HG02588 (cell line): Measurements from ENCODE around the gene NME7.

ENCODE experiments used
- ATAC-seq: cut with Tn5 transposase; IDR thresholded peaks from one replicate; pipeline ENCODE4 v1.9.1; 2021; ENCODE audit warnings: mild to moderate bottlenecking, moderate library complexity; ENCODE audit not compliant: unreplicated experiment

Gene NME7

DNA sequence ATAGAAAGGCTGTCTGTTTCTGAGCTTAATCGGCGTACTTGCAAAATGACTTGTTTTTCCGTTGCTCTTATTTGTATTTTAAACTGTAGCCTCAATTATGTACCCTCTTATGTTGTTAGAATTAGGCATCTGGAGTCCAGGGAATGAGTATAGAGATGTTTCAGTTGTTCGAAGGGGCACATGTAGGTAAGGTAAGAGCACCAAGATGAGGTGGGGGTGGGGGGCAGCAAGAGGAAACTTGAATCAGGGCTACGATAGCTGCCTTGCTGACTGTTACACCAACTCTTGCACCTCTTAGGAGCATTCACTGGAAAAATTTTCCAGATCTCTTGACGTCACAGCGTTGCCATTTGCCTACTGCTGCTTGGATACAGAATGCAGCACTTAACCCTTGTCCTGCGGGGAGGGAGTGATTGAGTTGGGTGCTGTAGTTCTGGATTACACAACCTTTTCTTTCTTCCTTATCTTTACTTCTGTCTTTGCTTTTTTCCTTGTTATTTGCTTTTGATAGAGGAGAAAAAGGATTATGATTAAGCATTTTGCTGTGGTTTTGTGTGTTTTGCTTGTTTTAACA, 257.9 kb downstream of the NME7 start:
- ATAC-seq = no peak

DNA sequence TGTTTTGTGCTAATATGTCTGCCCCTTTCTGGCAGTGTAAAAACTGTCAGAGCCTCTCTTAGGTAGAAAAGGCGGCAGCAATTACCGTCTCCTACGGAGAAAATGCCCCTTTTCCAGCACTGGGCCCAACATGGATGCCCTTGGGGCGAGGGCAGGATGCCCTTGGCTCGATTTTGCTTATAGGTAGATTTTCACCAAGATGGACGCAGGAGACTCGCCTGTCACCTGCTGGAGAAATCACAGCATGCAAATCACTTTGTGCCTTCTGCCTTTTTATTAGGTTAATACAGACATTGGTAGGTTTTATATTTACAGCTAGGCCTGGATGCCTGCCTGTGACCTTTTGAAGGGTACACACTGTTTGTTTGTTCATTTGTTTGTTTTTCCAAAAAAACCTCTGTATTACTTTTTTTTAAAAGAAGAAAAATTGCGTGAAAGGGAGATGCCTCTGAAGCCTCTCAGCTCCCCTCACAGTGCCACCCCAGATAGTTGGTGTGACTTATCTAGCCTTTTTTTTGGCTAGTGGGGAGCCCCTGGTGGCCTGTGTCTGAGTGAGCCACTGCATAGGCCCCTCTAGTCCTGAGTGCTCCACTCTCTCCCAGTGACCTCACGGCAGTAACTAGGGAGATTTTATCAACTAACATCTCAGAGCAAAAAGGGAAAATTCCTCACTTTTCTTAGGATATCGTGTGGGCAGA, 258.6 kb downstream of the NME7 start:
- no peak for ATAC-seq

DNA sequence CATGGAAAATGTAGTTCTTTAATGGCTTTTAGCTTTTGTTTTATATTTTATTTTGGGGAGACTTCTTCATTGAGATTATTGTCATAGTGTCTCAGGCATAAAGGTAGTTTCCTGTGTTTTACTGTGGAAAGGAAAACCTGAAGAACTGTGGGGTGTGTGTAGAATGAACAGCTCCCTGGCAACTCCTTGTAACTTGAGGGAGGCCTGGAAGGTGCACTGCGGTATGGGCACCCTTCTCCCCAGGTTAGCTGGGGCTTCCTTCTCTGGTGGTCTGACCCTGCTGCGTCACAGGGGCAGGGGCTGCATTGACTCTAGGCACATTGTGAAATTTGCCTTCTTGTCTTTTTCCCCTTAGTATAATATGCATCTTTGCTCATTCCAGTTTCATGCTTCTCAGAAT, 259.4 kb downstream of the NME7 start:
- ATAC-seq = no peak

DNA sequence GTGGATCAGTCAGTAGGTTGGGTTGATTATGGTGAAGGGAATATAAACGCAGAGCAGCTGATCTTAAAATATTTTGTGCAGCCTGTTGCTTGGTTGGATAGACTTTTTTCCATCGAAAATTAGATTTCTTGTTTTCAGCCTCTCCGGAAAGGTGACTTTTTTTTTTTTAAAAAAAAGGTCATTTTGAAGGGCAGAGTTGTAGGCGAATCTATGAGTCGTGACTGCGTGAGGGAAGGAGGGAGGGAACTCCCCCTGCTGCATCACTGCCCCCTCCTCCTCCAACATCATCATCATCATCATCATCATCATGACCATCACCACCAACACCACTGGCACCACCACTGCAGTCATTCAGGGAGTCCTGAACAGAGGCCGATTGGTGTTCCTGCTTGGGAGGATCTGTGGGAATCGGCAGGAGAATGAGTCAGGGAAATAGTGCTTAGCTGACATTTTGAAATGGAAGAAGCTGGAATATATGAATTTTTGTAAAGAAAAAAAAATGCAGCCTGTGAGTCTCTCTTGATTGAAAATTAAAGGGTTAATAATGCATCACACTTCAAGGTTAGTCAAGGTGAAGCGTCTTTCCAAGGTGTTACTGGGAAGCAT, 259.9 kb downstream of the NME7 start:
- no peak for ATAC-seq

DNA sequence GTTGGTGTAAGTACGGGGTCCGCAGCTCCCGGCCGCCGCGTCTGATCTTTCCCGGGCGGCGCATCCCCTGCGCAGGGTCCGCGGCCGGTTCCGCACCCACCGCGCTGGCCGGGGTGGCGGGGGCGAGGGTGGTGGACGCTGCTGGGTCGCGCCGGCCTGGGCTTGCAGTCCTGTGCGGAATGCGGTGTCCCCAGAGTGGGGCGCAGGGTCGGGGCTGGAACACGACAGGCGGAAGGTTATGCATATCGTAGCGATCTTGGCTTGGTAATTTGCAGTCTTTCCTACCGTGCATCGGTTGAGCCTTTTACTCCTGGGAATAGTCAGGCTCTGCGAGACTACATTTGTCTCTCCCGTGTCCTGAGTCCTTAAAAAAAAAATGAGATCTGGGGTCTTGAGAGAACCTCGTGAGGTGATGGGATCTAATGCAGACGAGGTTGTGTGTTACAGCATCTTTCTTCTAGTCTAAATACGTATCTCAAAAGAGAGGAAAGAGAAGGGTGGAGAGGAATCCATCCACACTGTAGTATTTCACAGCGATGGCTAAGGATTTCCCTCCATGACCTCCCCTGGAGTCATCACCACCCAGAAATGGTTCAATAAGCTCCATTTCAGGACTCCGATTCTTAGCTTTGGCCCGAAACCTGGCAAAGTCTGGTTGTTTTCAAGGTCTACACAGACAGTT, 260.5 kb downstream of the NME7 start:
- ATAC-seq = no peak

DNA sequence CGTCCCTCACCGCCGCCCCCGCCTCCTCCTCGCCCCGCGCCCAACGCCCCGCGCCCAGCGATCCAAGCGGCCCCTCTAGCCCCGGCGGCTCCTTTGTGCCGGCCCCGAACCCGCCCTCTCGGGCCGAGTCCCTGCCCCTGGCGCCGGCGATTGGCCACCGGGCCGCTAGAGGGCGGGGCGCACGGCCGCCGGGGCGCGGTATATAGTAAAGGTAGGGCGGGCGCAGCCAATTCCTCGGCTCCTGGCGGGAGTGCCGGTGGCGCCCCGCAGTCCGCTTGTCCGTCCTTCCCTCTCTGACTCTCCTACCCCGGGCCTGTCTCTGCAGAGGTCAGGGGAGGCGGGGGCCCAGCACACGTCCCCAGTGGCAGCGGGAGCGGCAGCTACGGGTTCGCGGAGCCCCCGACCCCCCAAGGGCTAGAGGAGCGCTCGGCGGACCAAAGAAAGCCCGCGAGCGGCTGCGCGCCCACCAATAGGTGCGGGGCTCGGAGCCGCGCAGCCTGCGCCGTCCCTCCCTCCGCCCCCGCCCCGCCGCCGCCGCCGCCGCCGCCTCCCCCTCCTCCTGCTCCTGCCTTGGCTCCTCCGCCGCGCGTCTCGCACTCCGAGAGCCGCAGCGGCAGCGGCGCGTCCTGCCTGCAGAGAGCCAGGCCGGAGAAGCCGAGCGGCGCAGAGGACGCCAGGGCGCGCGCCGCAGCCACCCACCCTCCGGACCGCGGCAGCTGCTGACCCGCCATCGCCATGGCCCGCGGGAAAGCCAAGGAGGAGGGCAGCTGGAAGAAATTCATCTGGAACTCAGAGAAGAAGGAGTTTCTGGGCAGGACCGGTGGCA, 261.3 kb downstream of the NME7 start, which contains the start of gene ATP1B1:
TSS of gene ATP1B1 (plus strand) at position 596 of the 826 bp plus-strand sequence. CDS start at position 736, 140 bp downstream.
- peak; percentile 86 for ATAC-seq

DNA sequence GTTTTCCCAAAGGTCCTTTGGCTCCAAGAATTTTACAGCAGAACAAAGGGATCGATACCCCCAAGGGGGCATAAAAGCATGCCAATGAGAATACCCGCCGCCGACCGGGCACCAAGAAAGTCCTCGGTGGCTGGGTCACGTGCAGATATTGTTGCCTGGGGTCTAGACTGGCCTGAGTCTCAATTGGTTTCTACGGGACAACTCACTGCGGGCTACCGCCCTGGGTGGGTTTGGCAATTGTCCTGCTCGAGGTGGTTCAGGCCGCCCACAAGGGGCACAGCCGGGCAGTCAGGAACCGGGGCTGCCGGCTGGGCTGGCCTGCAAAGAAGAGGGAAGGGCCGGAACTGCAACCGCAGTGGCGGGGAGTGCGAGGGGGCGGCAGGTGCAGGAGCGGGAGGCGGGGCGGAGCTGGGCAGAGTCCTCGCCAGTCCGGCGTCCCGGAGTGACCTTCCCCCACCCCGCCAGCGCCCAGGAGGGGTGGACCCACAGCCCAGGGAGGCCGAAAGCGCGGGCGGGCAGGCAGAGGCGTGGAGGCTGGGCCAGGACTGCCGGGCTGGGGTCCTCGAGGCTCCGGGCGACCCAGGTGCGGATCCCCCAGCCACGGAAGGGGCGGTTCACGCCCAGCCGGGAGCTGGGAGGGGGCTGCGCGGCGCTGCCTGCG, 262.0 kb downstream of the NME7 start:
- peak; percentile 39 for ATAC-seq

DNA sequence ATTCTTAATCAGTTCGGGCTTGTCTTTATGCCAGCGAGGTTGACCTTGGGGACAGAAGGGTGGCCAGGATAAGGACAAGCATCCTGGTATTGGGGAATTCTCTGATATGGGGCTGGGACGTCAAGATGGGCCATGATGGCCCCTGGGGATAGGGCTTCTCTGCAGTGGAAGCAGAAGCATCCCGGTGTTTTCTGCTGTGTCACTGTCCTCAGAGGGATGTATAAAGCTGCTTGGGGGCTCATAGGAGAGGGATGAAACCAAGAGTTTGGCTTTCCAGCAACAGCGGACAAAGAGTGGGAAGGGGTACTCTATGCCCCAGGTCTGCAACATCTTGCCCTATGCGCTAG, 262.5 kb downstream of the NME7 start:
- no peak for ATAC-seq

DNA sequence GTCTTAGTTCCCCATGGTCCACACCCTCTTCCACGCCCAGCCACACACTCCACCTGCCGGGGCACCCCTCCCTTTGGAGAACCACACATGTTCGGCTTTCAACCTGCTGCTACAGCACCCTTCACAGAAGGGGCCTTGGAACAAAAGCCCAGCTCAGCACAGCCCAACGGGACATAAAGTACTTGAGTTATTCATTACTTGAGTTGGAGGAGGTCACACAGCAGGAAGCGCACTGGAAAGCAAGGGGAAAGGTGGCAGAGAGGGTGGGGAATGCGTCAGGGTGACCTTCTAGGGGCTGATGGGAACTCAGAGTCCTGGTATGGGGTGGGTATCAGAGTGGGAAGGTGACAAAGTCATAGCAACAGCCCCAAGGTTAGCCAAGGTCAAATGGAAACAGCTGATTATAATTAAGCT, 264.1 kb downstream of the NME7 start:
- ATAC-seq = no peak

DNA sequence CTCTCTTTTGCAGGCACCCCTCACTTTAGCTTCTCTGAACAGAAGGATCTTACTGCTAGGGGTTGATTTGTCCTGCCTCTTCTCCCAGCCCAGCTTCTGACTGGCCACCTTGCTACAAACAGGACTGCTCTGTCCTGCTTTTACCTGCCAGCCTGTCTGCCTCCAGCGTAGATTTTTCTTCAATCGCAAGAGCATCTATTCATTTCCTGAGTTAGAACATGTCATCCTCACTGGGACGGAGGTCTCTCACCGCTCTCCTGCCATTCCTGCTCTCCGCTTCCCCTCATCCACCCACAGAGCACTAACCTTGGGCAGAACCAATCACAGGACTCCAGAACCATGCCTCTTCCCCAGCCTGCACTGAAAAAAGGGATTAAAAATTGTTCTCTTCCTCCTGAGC, 264.6 kb downstream of the NME7 start:
- no peak for ATAC-seq

DNA sequence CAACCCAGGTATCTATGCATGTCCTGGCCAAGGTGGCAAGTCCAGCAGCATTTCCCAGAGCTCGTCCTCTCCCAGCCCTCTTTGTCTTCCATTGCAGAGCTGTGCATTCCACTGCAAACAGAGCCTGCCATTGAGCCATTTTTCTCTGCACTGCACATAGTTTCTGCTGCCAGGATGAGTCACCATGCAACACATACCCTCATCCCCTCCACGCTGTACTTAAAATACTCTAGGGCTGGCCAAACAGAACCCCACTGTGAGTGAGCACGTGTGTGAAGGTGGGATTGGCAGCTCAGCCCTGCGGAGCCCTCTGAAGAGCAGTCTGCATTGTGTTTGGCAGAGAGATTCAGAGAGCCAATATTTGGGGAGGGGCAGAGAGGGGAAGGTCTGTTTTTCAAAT, 265.0 kb downstream of the NME7 start:
- ATAC-seq = no peak

DNA sequence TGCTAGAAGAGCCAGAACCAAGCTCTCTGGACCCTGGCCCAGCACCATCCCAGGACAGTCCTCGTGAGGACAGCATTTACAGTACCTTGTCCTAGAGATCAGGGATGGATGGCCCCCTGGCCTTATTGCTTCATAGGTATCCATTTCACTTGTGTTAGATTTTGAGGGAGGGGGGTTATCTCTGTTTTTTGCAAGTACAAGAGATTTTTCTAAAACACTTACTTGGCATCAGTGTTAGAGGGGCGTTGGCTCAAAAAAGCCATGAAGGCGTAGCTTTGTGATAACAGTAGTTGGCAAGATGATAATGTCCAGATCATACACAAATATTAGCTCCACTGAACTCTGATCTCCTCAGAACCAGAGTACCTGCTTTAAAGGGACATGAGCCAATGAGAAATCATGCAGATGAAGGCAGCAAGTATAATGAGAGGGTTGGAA, 266.9 kb downstream of the NME7 start:
- no peak for ATAC-seq

DNA sequence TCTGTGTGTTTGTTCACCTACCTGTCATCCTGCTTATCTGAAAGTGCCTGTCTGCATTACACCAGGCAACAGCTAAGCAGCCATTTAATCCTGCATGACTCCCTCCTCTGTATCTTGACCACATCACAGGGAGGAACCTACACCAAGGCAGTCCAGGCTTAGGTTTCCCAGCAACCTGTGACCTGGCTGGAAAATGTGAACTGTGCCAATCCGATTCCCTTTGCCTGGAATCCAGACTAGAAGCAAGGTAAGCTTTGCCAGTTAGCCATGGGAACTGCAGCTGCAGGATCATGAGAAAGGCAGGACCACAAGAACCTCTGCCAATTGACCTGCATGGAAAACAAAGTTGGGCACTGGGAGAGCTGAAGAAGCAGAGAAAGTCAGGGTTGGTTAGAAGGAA, 267.4 kb downstream of the NME7 start:
- no peak for ATAC-seq

DNA sequence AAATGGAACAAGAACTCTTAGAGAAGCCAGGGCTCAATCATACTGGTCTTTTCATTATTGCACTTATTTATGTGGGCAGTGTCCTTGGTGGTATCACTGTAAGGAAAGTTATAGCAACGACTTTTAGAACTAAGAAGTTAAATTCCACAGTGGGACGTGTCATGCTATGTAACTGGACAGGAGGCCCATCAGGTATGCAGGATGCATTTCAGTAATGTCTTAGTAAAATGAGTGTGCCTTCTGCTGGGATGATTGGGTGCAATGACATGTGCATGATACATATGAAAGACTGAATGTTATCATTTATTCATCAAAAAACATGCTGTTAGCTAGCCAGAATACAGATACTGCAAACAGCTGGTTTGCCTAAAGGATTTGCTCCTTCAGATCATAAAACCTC, 268.0 kb downstream of the NME7 start:
- no peak for ATAC-seq

DNA sequence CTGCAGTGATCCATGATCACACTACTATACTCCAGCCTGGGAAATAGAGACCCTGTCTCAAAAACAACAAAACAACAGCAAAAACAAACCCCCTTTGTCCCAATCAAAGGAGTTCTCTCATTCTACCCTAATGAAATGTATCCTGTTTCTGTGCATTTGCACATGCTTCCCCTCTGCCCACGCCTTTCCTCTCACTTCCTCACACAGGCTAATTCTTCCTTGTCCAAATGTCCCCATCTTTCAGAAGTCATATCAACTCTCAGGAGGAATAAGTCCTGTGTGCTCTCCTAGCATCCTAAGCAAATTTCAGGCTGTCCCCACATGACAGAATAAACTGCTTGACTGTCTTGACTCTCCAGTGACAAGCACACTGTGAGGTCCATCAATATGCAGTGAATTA, 269.2 kb downstream of the NME7 start:
- no peak for ATAC-seq

DNA sequence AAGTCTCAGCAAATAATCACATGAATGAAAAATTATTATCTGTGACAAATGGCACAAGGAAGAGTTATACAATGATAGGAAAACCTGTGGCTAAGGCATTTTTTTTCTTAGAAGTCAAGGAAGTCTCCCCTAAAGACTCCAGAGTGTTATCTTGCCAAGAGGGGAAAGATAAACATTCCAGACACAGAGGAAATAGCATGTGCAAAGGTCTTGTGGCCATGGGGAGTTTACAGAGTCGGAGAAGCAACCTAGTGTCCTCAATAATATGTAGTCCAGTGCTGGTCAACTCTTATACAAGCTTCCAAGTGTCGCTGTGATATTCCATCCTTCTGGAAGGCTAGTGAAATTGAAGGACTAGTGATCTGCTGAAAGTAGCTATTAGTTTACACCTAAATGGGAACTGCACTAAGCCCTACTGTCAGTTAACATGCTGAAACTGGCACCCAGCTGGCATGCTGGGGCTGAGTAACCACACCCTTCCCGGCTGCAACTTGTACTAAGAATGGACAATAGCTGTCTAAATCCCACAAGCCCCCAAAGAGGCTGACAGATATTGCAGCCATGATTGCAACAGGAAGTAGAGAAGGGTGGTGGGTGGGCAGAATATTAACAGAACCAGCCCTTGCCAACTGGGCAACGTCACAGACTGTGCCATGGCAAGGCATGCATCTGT, 272.6 kb downstream of the NME7 start:
- ATAC-seq = no peak

DNA sequence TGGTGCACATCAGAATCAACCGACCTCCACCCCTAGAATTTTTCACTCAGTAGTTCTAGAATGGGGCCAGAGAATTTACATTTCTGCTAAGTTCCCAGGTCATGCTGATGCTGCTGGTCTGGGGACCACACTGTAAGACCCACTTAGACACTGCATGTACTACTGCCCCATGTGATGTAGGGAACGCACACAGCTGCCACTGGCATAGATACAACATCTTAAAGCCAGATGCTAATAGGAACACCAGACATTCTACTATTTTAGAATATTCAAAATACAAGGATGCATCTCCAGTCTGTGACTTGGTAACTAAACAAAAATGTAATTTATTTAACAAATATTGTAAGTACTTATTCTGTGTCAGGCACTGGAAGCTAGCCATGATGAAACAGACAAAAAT, 275.2 kb downstream of the NME7 start:
- no peak for ATAC-seq

DNA sequence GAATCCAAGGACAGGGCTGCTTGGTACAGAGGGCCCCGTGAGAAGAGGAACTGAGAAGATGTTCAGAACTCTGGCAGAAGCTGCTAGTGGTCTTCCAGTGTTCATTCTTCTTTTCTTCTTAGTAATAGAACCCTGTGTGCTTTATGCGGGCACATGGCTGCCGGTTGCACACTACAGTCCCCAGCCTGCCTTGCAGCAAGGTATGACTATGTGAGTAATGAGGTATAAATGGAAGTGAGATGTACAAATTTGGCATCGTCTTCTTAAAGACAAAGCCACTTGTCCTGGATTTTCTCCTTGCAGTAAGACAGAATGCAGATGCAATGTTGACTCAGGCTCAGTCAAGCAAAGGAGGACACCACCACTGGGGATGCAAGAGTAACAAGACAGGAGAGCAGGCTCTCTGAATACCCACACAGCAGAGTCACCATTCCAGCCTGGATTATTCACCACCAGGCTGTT, 276.1 kb downstream of the NME7 start:
- peak; percentile 79 for ATAC-seq

DNA sequence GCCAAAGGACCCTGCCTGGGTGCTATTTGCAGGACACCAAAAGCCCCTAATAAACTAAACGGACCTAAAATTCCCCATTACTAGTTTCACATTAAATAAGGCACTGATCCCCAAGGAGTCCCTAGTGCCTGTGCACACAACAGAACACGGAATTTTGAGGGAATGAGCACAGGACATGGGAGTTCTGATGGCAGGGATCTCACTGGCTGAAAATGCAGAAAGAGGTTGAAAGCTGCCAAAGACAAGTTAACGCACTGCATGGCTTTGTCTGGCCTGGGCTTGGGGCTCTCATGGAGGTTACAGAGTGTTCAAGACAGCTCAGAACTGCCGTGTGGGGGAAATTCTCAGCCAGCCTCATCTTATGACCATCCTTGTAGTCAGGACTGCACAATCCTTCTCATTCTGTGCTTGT, 276.7 kb downstream of the NME7 start:
- ATAC-seq = peak; percentile 54
